Natural killer cell treated with Interleukin-12 subunit alpha and Interleukin-12 subunit beta and Interleukin-15 and Interleukin-18, amount 100 ng/mL, for 72 hours (primary cell): ENCODE data around the gene SENP7. TPM values are rescaled to one million over a fixed set of nuclear protein-coding genes. Genes with fewer than 3 reads are reported as not detected.
"Not testable (repeated sequence)": the region's sequence is repeated elsewhere in the genome, so short reads cannot be mapped to it uniquely, and the experiment has no call there.

Experiments used
- ATAC-seq, 2 donors: fragments of 150-1000 bp; cut with Tn5 transposase in 1 of 2; sonication (Bioruptor Pico), chemical (Tn5 transposase) in 1 of 2; 2 replicates each; pipeline ENCODE4 v1.10.0; 2021
- DNase-seq: peaks from one replicate; pipeline ENCODE4 v3.0.0; 2022; ENCODE audit warnings: low spot score
- H3K27ac Mint-ChIP-seq, 2 donors: 1 replicate in 1 of 2; 2 replicates in 1 of 2; pipeline ENCODE4 v1.8.0; 2022; ENCODE audit warnings: mixed read lengths in 2 of 2, mild to moderate bottlenecking in 1 of 2, moderate library complexity in 1 of 2
- H3K27me3 Mint-ChIP-seq, 2 donors: 1 replicate in 1 of 2; 2 replicates in 1 of 2; pipeline ENCODE4 v1.8.0; 2022; ENCODE audit warnings: mixed read lengths in 2 of 2
- H3K36me3 Mint-ChIP-seq: one replicate; pipeline ENCODE4 v1.8.0; 2022; ENCODE audit warnings: mixed read lengths
- H3K4me1 Mint-ChIP-seq, 2 donors: 1 replicate in 1 of 2; 2 replicates in 1 of 2; pipeline ENCODE4 v1.8.0; 2022; ENCODE audit warnings: low read depth in 2 of 2, mixed read lengths in 2 of 2, mild to moderate bottlenecking in 1 of 2
- H3K4me3 Mint-ChIP-seq: one replicate; pipeline ENCODE4 v1.8.0; 2022; ENCODE audit warnings: mixed read lengths
- H3K9me3 Mint-ChIP-seq: 2 replicates; pipeline ENCODE4 v1.8.0; 2022; ENCODE audit warnings: mixed read lengths
- total RNA-seq, 2 donors: library from RNA; stranded (reverse); gene quantifications; one replicate each; pipeline ENCODE4 v1.2.3, GENCODE V29; 2022

The SENP7 gene
- total RNA-seq, 2 donors from 2014 or later, result 17.3 to 17.9 TPM

DNA sequence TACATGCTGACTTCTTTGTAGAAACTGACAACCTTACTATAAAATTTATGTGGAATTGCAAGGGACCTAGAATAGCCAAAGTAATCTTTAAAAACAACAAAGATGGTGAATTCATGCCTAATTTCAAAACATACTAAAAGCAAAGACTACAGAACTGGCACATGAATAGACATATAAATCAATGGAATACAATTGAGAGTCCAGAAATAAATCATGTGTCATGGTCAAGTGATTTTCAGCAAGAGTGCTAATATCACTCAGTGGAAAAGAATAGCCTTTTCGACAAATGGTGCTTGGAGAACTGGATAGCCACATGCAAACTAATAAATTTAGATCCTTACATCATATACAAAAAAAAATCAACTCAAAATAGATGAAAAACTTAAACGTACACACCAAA lies 201.3 kb downstream of the SENP7 start:
- DNase-seq, result no peak
- Mint-ChIP-seq H3K27me3 (no peaks in the 10 kb centered on the region), H3K36me3 (peaks cover 17% of the 10 kb centered on the region)

DNA sequence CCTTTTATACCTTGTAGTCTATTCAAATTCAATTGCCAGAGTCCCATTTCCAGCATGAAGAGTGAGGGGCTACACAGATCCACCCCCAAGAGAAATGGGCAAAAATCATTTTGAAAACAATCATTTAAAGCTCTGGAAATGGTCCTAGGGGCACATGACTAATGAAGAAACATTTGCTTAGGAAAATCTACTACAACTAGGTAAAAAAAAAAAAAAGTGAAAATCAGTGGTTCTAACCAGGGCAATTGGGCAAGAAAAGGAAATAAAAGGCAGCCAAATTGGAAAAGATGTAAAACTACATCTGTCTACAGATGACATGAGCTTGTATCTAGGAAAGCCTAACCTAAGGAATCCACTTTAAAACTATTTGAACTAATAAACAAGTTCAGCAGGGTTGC lies 202.0 kb downstream of the SENP7 start:
- Mint-ChIP-seq H3K9me3 (peaks cover 12% of the 10 kb centered on the region), H3K36me3 (peaks cover 17% of the 10 kb centered on the region), H3K4me3 (no peak overlapping the region), H3K27ac (no peak overlapping the region), H3K27me3 (no peaks in the 10 kb centered on the region), H3K4me1 (no peaks in the 10 kb centered on the region)
- no peak for DNase-seq
- ATAC-seq, result no peak

More for the DNA sequence above, 201.3 kb downstream of the SENP7 start:
- Mint-ChIP-seq H3K9me3 (peaks cover 12% of the 10 kb centered on the region), H3K4me3 (no peak overlapping the region), H3K4me1 (no peaks in the 10 kb centered on the region), H3K27ac (no peak overlapping the region)
- ATAC-seq, result no peak

DNA sequence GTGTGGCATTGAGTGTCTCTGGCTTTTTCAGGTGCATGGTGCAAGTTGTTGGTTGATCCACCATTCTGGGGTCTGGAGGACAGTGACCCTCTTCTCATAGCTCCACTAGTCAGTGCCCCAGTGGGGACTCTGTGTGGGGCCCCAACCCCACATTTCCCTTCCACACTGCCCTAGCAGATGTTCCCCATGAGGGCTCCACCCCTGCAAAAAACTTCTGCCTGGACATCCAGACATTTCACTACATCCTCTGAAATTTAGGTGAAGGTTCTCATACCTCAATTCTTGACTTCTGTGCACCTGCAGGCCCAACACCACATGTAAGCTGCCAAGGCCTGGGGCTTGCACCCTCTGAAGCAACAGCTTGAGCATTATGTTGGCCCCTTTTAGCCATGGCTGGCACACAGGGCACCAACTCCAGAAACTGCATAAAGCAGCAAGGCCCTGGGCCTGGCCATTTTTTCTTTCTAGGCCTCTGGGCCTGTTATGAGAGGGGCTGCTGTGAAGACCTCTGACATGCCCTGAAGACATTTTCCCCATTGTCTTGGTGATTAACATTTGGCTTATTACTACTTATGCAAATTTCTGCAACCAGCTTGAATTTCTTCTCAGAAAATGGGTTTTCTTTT lies 204.8 kb downstream of the SENP7 start:
- ATAC-seq, H3K4me1 Mint-ChIP-seq, H3K27ac Mint-ChIP-seq, DNase-seq, H3K27me3 Mint-ChIP-seq, H3K4me3 Mint-ChIP-seq: not testable (repeated sequence)
- Mint-ChIP-seq H3K36me3 (peaks cover 17% of the 10 kb centered on the region), H3K9me3 (peaks cover 12% of the 10 kb centered on the region)

DNA sequence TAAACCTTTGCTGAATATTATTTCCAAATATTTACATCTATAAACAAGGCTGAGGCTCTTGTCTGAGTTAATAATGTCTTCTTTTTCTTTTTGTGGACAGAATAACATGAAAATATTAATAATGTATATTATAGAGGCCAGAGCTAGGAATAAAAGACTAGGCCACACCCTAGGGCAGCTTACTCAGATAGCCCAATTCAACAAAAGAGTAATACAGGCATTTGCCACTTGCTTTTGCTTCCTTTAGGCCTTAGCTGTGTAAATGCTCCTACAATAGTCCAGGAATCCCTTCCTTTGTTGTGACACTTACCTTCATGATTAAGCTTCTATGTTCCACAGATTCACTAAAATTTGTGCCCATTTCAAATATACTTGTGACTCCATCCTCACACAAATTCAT lies 209.2 kb downstream of the SENP7 start:
- Mint-ChIP-seq H3K9me3 (peaks cover 18% of the 10 kb centered on the region), H3K4me1 (no peaks in the 10 kb centered on the region), H3K27me3 (no peaks in the 10 kb centered on the region), H3K27ac (no peak overlapping the region), H3K4me3 (no peak overlapping the region), H3K36me3 (peaks cover 26% of the 10 kb centered on the region)
- no peak for DNase-seq
- no peak for ATAC-seq

DNA sequence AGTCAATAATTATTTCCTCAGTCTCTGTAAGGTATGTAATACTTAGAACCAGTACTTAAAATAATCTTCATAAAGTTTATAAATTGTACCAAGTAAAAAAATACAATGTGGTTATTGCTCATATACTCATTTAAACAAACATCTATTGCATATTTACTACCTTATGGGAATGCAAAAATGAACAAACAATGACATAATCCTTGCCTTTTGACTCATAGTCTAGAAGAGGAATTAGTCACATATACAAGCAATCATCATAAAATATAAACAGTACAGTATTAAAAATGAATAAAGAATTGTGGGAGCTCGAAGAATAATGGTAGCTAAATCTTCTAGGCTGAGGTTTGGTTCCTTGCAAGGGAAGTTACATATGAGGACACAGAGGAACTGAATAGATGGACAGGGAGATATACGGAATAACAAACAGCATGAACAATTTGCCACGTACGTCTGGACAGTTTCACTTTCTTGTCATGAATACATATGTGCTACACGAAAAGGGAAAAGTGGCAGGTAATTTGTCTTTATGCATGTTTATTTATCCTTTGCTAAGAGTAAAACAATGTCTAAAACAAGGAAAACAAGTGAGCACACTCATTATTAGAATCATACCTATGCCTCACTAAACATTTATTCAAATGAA lies 209.8 kb downstream of the SENP7 start:
- H3K4me3 Mint-ChIP-seq, result peak overlapping the region; percentile 28
- no peaks in the 10 kb centered on the region for H3K27me3 Mint-ChIP-seq
- H3K9me3 Mint-ChIP-seq, result peaks cover 18% of the 10 kb centered on the region
- ATAC-seq, result peak in 1 of 2 donors; percentile 43
- DNase-seq, result no peak
- H3K36me3 Mint-ChIP-seq, result peaks cover 27% of the 10 kb centered on the region
- H3K27ac Mint-ChIP-seq, result no peak overlapping the region
- H3K4me1 Mint-ChIP-seq, result no peaks in the 10 kb centered on the region

DNA sequence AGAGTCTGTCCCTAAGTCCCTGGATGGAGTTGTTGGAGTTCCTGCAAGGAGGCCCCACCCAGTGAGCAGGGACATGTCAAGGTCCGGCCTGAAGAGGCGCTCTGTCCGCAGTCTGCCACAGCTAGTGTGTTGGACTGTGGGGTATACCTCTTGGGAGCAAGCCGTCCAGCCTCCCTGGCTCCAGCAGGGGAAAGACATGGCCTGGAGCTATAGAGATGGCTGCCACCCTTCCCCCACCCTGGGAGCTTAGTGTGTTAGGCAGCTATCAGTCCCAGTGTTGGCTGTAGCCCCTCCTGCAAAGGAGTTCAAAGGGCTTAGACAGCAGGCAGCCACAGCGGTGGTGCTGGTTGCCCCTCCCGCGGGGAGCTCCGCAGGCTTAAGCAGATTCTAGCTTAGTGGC lies 212.9 kb downstream of the SENP7 start:
- DNase-seq, result no peak
- H3K9me3 Mint-ChIP-seq, result peaks cover 23% of the 10 kb centered on the region
- no peaks in the 10 kb centered on the region for H3K27me3 Mint-ChIP-seq
- H3K4me1 Mint-ChIP-seq, result no peaks in the 10 kb centered on the region
- no peak overlapping the region for H3K27ac Mint-ChIP-seq
- ATAC-seq, result no peak
- H3K36me3 Mint-ChIP-seq, result peaks cover 38% of the 10 kb centered on the region
- no peak overlapping the region for H3K4me3 Mint-ChIP-seq

DNA sequence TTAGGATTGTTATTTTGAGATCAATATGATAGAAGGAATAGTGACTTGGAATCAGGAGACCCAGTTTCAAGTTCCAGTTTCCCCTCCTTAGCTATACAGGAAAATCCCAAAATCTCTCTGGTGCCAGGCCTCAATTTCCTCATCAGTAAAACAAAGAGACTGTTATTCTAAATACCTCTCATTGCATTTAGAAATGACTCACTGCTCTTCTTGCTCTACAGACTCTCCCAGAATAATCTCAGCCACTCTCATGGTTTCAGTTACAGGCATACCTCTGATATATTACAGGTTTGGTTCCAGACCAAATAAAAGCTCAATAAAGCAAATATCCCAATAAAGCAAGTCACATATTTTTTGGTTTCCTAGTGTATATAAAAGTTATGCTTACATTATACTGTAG lies 221.0 kb downstream of the SENP7 start:
- Mint-ChIP-seq H3K27ac (no peak overlapping the region), H3K9me3 (peaks cover 12% of the 10 kb centered on the region), H3K27me3 (no peaks in the 10 kb centered on the region), H3K4me1 (no peaks in the 10 kb centered on the region), H3K36me3 (peaks cover 6% of the 10 kb centered on the region), H3K4me3 (no peak overlapping the region)
- ATAC-seq, result no peak
- DNase-seq, result no peak

DNA sequence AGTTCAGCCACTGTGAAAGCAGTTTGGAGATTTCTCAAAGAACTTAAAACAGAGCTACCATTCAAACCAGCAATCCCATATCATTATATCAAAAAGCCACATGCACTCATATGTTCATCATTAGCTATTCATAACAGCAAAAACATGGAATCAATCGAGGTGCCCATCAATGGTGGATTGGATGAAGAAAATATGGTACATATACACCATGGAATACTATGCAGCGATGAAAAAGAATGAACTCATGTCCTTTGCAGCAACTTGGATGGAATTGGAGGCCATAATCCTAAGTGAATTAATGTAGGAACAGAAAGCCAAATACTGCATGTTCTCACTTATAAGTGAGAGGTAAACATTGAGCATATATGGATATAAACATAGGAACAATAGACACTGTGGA lies 224.7 kb downstream of the SENP7 start:
- Mint-ChIP-seq H3K9me3 (peaks cover 7% of the 10 kb centered on the region), H3K36me3 (no peaks in the 10 kb centered on the region), H3K27ac (no peak overlapping the region), H3K4me1 (no peaks in the 10 kb centered on the region), H3K27me3 (no peaks in the 10 kb centered on the region), H3K4me3 (no peak overlapping the region)
- no peak for ATAC-seq
- no peak for DNase-seq

DNA sequence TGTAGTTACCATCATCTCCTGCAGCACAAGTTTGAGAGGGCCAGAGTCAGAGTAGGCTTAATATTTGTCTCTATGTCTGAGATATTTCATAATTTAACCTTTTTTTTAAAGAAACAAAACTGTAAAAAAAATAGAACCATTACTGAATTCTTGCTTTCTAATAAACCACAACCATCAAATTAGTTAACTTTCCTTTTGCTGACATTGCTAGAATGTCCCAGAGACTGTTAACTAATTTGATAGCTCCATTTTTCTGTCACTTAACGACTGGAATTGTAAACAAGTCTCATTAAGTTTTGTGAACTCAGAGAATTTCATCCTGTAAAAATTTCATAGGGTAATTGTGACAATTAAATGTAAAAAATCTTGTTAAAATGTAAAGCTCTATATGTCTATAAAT lies 228.3 kb downstream of the SENP7 start:
- Mint-ChIP-seq H3K27me3 (no peaks in the 10 kb centered on the region), H3K4me1 (no peaks in the 10 kb centered on the region), H3K27ac (no peak overlapping the region), H3K9me3 (peaks cover 6% of the 10 kb centered on the region), H3K36me3 (no peaks in the 10 kb centered on the region), H3K4me3 (no peak overlapping the region)
- no peak for ATAC-seq
- no peak for DNase-seq

DNA sequence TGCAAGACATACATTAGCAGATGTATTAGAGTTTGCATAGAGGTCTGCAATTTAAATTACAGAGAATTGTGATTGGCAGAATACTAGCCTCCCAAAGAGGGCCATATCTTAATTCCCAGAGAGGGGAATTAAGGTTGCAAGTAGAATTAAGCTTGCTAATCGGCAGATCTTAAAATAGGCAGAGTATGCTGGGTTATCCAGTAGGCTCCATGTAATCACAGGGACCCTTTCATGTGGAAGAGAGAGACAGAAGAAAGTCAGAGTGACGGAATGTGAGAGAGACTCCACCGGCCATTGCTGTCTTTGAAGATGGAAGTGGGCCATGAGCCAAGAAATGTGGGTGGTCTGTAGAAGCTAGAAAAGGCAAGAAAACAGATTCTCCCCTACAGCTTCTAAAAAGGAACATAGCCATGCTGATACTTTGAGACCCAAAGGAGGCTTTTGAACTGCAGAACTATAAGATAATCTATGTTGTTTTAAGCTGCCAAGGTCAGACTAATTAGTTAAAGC lies 231.4 kb downstream of the SENP7 start:
- Mint-ChIP-seq H3K27me3 (no peaks in the 10 kb centered on the region), H3K36me3 (no peaks in the 10 kb centered on the region), H3K9me3 (peaks cover 1% of the 10 kb centered on the region), H3K4me3 (no peak overlapping the region), H3K27ac (no peak overlapping the region), H3K4me1 (no peaks in the 10 kb centered on the region)
- DNase-seq (no peak), ATAC-seq (no peak)

DNA sequence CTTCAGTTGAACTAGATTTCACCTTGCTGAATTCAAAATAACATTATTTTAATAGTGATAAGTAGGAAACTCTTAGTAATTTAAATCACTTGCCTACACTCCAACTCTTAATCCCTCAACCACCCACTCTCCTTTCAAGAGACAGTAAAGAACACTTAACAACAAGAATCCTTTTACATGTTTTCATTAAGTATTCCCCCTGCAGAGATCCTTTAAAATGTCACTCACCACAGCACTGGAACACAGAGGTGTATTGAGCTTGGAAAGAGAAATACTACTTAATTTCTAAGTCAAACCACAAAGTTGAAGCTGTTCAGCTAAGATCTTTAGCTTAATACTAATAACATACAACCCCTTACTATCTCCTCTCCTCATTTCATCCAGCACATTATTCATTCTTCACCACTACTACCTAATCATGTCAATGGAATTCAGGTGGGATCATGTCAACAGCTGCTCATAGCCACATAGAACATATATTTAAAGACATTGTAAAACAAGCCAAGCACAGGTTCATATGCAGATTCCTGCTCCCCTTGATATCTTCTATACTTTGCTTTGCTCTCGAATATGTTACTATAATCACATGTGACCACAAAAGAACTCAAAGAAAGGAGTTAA lies 233.1 kb downstream of the SENP7 start:
- ATAC-seq, result no peak
- H3K9me3 Mint-ChIP-seq, result no peaks in the 10 kb centered on the region
- no peaks in the 10 kb centered on the region for H3K4me1 Mint-ChIP-seq

DNA sequence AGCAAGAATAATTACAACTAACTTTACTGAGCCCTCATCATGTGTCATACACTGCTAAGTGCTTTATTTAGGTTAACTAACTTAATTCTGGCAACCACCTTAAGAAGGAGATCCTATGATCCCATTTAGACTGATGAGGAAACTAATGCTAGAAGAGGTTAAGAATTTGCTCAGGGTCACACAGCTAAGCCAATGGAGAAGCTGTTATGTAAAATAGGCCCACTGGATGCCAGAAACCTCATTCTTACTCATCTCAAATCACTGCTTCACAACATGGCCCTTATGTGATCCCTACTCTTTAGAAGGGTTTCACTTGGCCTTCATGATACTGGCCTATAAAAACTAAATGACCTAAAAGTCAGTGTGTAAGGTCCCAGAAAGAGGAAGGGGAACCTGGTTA lies 233.8 kb downstream of the SENP7 start:
- H3K9me3 Mint-ChIP-seq, result no peaks in the 10 kb centered on the region
- H3K36me3 Mint-ChIP-seq, result no peaks in the 10 kb centered on the region
- no peak overlapping the region for H3K27ac Mint-ChIP-seq
- H3K4me3 Mint-ChIP-seq, result no peak overlapping the region
- no peaks in the 10 kb centered on the region for H3K27me3 Mint-ChIP-seq
- DNase-seq (no peak), ATAC-seq (no peak)
- H3K4me1 Mint-ChIP-seq, result no peaks in the 10 kb centered on the region

More for the DNA sequence above, 233.1 kb downstream of the SENP7 start:
- no peak overlapping the region for H3K4me3 Mint-ChIP-seq
- no peaks in the 10 kb centered on the region for H3K36me3 Mint-ChIP-seq
- no peaks in the 10 kb centered on the region for H3K27me3 Mint-ChIP-seq
- no peak overlapping the region for H3K27ac Mint-ChIP-seq
- no peak for DNase-seq

DNA sequence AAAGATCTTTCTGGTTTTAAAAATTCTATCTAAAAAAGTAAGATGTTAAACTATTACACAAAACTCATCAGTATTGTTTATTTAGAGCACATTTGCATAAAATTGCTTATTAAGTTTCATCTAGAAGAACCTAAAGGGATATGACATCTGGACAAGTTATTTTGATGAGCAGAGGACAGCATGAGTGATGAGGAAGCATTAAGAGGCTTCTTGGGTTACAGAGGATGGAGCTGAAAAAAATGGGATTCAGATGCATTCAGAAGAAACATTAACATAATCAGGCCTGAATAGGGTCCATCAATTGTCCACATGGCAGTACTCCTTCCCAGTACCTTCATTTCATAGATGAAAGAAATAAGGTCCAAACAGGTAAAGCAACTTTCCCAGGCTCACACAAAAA lies 234.3 kb downstream of the SENP7 start:
- no peak overlapping the region for H3K27ac Mint-ChIP-seq
- no peaks in the 10 kb centered on the region for H3K4me1 Mint-ChIP-seq
- H3K9me3 Mint-ChIP-seq, result no peaks in the 10 kb centered on the region
- ATAC-seq (no peak), DNase-seq (no peak)
- no peaks in the 10 kb centered on the region for H3K36me3 Mint-ChIP-seq
- H3K4me3 Mint-ChIP-seq, result no peak overlapping the region
- H3K27me3 Mint-ChIP-seq, result no peaks in the 10 kb centered on the region
